ENCODE measurements around the gene ATXN1. TPM values are rescaled to one million over a fixed set of nuclear protein-coding genes. Genes with fewer than 3 reads are reported as not detected.

The ATXN1 gene
- total and polyA plus RNA-seq, 2 of the 8 experiments (the other 6 are each of a cell fraction or from before 2014, with no cell fraction given): 1.6 to 4.0 TPM

GRCh38 chr6:16286151-16286522 is 475.1 kb downstream of the ATXN1 start (continued):
- no peak for TF ChIP-seq SUZ12 (IDR thresholded peaks at IDR 0.05; ENCODE audit: low read length)
- no peak for TF ChIP-seq SIRT6 (IDR thresholded peaks at IDR 0.05; ENCODE audit: low read length)
- no peak for TF ChIP-seq SP4 (IDR thresholded peaks at IDR 0.05; ENCODE audit: low read length)
- no peak for TF ChIP-seq TEAD4 (IDR thresholded peaks at IDR 0.05; ENCODE audit: low read depth, low read length)
- TF ChIP-seq CHD7 (IDR thresholded peaks at IDR 0.05; ENCODE audit: insufficient replicate concordance, low read length): no peak
- no peak for TF ChIP-seq EP300 (IDR thresholded peaks at IDR 0.05; ENCODE audit: borderline replicate concordance in 1 of 2, low read depth in 2 of 2, low read length in 2 of 2)
- TF ChIP-seq HDAC2 (IDR thresholded peaks at IDR 0.05; ENCODE audit: borderline replicate concordance in 1 of 2, low read depth in 2 of 2, low read length in 2 of 2): peak; percentile 26 to 76; a peak in 2 of 4 replicates
- TF ChIP-seq NRF1 (IDR thresholded peaks at IDR 0.05; ENCODE audit: low read depth, low read length): no peak
- no peak for TF ChIP-seq FOSL1 (IDR thresholded peaks at IDR 0.05; ENCODE audit: insufficient read depth, low read depth, low read length)
- no peak for TF ChIP-seq CBX5 (IDR thresholded peaks at IDR 0.05; ENCODE audit: low read depth, low read length)
- no peak for TF ChIP-seq RBBP5 (IDR thresholded peaks at IDR 0.05; ENCODE audit: borderline replicate concordance, low read depth, low read length)
